ENCODE measurements around the gene ARHGAP45.
A peak's percentile ranks its signal among the peaks of the same experiment; 100 is the strongest.

DNA sequence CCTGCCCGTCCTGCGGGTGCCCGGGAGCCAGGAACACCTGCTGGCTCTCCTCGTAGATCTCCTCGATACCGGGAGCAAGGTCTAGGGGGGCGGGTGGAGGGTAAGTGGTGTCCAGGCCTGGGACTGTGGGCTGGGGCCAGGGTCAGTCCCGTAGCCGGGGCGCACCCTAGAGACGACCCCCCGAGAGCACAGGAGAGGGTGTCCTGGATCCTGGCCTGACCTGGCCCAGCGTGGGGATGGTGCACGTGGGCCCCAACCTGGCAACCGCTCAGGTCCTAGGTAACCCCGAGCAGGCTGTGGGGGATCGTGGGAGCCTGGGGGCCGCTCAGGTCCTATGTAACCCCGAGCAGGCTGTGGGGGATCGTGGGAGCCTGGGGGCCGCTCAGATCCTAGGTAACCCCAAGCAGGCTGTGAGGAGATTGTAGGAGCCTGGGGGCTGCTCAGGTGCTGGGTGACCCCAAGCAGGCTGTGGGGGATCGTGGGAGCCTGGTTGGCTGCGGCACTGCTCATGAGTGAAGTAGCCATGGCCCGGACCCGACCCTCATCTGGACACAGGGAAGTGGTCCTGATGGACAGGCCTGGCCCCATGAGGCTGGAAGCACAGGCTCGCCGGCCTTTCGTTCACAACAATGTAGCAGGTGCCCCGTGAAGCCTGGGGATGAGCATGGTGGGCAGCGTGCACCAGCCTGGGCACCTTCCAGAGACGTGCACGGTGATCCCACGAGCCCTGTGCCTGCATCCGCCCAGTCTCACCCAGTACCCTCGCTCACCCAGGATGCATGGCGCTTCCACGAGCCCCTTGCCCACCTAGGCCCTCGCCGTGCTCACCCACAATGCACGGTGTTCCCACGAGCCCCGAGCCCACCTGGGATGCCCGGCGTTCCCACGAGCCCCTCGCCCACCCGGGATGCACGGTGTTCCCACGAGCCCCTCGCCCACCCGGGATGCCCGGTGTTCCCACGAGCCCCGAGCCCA is 43.0 kb downstream of the ARHGAP45 start:
- TF ChIP-seq, protein P1, sequence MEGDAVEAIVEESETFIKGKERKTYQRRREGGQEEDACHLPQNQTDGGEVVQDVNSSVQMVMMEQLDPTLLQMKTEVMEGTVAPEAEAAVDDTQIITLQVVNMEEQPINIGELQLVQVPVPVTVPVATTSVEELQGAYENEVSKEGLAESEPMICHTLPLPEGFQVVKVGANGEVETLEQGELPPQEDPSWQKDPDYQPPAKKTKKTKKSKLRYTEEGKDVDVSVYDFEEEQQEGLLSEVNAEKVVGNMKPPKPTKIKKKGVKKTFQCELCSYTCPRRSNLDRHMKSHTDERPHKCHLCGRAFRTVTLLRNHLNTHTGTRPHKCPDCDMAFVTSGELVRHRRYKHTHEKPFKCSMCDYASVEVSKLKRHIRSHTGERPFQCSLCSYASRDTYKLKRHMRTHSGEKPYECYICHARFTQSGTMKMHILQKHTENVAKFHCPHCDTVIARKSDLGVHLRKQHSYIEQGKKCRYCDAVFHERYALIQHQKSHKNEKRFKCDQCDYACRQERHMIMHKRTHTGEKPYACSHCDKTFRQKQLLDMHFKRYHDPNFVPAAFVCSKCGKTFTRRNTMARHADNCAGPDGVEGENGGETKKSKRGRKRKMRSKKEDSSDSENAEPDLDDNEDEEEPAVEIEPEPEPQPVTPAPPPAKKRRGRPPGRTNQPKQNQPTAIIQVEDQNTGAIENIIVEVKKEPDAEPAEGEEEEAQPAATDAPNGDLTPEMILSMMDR (IDR thresholded peaks at IDR 0.05): no peak
- TF ChIP-seq EP300 (IDR thresholded peaks at IDR 0.05): no peak
- peak in 1 of 2 donors; percentile 2 for TF ChIP-seq POLR2AphosphoS5 (IDR thresholded peaks at IDR 0.05)
